ENCODE data around the gene SDC1.

GRCh38 chr2:20187331-20187730, 37.6 kb downstream of the SDC1 start:
- TF ChIP-seq POLR2A (IDR thresholded peaks at IDR 0.05) (no peak), CTCF (IDR thresholded peaks at IDR 0.05) (no peak), POLR2AphosphoS5 (IDR thresholded peaks at IDR 0.05) (no peak)
